Stimulated activated CD8-positive, alpha-beta memory T cell treated with anti-CD3 and anti-CD28 coated beads, Interleukin-2, amount 100 ng/mL, for 48 hours (primary cell): ENCODE results near the gene IFNL2.
"Not testable (repeated sequence)": the region's sequence is repeated elsewhere in the genome, so short reads cannot be mapped to it uniquely, and the experiment has no call there.

Source experiments
- DNase-seq, 2 donors: peaks; one replicate each; pipeline ENCODE4 v3.0.0-alpha.2; 2020; ENCODE audit warnings: low read depth in 2 of 2

The IFNL2 gene

DNA sequence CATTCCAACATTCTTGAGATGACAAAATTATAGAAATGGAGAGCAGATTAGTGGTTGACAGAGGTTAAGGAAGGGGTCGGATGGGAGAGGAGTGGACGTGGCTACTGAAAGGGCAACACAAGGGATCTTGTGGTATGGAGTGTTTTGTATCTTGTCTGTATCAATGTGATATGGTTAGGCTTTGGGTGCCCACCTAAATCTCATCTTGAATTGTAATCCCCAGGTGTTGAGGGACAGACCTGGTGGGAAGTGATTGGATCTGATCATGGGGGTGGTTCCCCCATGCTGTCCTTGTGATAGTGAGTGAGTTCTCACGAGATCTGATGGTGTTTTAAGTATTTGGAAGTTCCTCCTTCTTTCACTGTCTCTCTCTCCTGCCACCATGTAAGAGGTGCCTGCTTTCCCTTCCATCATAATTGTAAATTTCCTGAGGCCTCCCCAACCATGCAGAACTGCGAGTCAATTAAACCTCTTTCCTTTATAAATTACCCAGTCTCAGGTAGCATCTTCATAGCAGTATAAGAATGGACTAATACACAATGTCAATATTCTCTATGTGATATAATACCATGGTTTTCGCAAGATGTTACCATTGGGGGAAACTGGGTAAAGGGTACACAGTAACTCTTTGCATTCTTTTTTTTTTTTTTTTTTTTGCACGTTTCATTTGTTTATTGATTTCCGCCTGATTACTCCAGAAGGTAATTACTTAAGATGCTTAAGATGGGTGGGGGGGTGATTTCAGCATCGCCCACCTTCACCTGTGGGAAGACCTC is 14.6 kb upstream of the IFNL2 start:
- no peak for DNase-seq

DNA sequence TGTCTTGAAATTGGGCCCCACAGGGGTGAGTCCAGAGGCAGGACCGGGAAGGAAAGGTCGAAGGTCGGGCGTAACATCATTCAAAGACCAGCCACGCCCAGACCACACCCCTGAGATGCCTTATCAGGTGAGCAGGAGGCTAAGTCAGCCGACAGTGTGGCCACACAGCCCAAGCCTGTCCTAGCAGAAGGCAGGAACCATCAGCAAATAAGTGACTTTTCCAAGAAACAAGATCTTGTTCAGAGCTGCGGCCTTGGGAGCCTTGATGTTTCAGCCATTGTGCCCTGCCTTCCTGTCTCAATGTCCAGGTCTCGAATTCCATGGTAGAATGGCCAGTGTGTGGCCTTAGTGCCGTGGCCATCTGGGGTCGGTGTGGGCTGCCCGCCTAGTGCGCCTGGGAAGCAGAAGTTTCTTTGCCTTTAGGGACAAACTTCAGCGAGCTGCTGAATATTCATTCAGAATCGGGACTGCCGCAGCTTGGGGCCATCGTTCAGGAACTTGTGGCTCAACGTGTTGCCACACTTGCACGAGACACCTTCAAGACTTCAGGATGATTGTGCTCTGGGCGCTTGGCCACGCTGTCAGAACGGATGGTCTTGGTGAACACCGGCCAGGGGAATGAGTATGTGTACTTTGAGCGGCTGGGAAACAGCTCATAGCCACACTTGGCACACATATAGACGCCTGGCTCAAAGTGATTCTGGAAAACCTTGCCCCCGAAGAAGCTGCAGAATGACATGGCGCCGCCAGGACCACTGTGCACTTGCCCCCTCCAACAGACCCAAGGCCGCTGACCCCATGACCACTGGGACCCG is 13.5 kb upstream of the IFNL2 start:
- no peak for DNase-seq

DNA sequence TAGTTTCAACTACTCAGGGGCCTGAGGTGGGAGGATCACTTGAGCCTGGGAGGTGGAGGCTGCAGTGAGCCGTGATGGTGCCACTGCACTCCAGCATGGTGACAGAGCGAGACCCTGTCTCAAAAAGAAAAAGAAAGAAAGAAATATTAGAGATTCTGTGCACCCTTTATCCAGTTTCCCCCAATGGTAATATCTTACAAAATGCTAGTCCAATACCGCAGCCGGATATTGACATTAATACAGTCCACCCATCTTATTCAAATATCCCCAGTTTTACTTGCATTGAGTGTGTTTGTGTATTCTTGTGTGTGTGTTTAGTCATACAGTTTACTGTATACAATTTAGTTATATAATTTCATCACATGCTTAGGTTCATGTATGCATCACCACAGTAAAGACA is 11.0 kb upstream of the IFNL2 start:
- DNase-seq = no peak

DNA sequence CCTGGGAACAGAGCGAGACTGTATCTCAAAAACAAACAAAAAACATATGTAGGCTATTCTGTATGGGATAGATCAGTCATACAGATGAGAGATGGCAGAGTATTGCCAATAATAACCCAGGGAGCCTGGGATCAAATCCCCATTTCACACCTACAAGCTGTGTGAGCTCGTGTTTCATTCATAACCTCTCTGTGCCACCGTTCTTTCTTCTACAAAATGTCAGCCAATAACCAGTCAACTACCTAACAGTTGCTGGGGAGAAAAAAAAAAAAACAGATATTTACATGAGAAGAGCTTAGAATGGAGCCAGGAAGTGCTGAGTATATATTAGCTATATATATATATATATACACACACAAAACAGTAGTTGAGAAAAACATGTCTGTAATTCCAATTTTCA is 6.5 kb upstream of the IFNL2 start:
- DNase-seq = no peak

DNA sequence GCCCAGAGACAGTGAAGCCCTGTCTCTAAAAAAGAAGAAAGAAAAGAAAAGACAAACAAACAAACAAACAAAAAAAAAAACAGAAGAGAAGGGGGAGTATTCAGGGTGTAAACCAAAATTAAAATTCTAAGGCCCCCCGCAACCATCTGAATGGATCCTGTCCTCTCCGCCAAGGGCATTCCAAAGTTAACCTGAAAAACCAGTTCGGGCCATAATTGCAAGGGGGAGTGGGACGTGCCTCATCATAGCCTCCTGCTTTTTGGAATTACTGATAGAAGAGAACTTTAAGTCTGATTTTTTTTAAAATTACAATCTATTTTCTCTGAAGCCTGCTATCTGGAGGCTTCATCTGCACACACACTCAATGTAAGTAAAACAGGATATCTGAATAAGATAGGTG is 5.7 kb upstream of the IFNL2 start:
- DNase-seq = no peak

DNA sequence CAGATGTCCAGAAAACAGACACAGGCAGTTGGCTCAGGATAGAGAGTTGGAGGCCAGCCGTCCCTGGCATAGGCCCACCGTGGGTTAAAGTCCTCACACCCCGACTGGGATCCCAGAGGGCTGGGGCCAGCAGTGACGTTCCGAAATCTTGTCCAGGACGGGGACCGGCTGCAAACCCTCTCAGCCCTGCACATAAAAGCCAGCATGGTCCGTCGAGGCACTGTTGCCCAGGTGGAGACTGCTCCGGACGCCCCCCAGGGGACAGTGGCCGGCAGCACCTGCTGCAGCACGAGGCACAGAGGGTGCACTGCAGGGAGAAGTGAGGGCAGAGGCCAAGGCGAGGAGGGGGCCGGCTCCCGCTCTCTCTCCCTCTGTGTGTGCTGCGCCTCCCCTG is 4.3 kb upstream of the IFNL2 start:
- no peak for DNase-seq

DNA sequence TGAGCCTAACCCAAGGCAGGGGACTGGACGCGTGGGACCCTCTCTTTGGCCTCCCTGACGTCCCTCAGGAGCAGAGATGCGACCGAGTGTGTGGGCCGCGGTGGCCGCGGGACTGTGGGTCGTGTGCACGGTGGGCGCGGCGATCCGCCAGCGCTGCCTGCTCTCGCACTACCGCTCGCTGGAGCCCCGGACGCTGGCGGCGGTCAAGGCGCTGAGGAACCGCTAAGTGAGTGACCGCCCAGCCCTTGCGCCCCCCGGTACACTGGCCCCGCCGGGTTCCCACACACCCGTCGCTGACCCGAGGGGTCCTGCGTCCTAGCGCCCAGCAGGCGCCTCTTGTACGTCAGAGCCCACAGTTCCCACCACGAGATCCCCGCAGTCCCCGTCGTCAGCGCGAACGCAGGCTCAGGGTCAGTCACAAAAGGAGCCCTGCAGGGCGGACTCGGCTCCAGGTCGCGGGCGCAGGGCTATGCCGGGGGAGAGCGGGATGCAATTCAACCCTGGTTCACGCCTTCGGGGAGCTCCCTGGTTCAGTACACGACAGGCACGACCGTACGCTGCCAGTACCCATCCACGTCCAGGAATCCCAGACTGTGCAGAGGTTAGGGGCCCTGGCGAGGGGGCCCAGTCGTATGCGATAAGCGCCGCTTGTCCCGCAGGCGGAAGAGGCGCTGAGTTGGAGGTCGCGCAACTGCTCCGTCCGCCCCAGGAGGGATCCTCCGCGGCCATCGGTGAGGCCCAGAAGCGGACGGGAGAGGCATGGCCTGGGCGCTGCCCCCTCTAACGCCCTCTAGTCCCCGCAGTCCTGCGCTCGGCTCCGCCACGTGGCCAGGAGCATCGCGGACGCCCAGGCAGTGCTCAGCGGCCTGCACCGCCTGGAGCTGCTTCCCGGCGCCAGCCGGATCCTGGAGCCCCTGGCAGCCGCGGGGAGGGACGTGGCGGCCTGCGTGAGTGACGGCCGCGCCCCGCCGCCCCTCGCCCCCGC is 3.6 kb upstream of the IFNL2 start:
- DNase-seq = no peak

DNA sequence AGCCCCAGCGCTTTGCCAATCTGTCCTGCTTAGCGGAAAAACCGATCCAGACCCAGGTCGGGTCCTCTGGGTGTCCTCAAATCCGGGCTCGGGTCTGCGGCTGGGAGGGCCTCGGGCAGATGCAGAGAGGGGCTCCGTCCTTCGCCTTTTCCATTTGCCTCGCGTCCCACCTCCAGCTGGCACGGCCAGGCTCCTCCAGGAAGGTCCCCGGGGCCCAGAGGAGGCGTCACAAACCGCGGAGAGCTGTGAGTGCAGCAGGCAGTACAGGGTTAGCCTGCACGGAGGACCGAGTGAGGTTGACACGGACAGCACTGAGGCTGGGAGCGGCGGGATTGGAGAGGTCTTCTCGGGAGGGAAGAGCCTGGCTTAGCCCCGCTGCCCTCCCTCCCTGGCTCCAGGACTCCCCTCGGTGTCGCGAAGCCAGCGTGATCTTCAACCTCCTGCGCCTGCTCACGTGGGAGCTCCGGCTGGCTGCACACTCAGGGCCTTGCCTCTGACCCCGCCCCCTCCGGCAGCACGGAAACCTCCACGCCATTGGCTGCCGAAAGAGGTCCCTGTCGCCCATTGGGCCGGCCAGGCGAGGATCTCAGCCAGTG is 2.8 kb upstream of the IFNL2 start:
- DNase-seq = no peak

DNA sequence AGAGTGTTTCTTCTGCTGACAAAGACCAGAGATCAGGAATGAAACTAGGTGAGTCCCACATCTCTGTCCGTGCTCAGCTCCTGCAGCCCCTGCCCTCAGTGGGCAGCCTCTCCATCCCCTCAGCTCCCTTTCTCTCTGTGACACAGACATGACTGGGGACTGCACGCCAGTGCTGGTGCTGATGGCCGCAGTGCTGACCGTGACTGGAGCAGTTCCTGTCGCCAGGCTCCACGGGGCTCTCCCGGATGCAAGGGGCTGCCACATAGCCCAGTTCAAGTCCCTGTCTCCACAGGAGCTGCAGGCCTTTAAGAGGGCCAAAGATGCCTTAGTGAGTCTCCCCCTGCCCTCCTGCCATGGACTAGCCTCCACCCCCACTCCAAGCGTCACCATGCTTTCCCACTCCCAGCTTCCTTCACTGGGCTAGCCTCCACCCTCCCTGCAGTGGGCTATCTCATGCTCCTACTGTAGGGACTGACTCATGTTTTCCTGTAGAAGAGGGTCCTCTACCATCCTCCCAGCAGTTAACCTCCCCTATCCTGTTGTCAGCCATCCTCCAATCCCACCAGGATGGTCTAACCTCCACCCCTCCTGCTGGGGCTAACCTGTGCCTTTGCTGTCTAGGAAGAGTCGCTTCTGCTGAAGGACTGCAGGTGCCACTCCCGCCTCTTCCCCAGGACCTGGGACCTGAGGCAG is 481 bp downstream of the IFNL2 start:
- not testable (repeated sequence) for DNase-seq

DNA sequence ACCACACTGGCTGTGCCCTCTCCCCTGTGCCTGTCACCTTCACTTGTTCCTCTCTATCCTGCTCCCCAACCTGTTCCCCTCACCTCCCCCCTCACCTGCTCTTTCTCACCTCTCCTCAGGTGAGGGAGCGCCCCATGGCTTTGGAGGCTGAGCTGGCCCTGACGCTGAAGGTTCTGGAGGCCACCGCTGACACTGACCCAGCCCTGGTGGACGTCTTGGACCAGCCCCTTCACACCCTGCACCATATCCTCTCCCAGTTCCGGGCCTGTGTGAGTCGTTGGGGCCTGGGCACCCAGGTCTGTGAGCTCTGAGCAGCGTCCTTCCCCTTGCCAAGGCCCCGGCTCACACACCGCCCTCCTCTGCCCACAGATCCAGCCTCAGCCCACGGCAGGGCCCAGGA is 1.2 kb downstream of the IFNL2 start:
- DNase-seq = not testable (repeated sequence)

DNA sequence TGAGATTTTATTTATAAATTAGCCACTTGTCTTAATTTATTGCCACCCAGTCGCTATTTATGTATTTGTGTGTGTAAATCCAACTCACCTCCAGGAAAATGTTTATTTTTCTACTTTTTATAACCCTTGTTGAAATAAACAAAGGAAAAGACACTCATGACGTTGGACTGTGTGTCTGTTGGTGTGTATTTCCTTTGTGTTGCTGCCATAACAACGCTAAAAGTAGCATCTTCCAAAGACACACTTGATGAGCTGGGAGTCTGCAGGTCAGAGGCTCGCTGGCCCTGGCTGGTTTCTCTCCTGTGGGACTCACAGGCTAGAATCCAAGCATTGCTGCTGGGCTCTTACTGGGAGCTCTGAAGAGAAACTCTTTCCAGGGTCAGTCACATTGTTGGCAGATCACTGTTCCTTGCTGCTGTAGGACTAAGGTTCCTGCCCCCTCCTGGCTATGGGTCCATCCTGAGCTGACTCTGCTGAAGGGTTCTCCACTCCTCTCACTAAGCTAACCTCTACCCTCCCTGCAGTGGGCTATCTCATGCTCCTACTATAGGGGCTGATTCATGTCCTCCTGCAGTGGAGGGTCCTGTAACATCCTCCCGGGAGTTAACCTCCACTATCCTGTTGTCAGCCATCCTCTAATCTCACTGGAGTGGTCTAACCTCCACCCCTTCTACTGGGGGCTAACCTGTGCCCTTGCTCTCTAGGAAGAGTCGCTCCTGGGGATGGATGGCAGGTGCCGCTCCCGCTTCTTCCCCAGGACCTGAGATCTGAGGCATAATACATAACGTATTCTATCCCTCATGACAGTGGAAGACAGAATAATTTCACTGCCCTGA is 2.1 kb downstream of the IFNL2 start:
- no peak for DNase-seq

DNA sequence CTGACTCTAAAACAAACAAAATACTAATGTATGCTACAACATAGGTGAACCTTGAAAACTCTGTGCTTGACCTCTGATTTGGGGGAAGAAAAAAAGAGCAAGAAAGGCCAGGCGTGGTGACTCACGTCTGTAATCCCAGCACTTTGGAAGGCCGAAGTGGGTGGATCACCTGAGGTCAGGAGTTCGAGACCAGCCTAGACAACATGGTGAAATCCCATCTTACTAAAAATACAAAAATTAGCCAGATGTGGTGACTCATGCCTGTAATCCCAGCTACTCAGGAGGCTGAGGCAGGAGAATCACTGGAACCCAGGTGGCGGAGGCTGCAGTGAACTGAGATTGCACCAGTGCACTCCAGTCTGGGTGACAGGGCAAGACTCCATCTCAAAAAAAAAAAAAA is 5.7 kb downstream of the IFNL2 start:
- DNase-seq = not testable (repeated sequence)

DNA sequence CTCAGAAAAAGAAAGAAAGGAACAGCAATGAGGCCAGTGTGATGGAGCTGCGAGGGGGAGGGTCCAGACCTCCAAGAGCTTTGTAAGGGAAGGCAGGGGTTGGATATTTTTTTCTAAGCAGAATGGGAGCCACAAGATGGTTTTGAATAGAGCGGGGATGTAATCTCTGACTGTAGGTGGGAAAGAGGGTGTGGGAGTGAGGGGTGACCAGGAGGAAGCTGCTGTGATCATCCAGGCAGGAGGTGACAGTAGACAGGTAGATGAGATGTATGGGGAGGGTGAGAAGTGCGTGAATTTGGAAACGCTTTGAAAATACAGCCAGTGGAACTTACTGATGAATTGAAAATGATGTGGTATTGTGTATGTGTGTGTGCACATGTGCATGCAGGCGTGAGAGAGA is 7.4 kb downstream of the IFNL2 start:
- DNase-seq = no peak

DNA sequence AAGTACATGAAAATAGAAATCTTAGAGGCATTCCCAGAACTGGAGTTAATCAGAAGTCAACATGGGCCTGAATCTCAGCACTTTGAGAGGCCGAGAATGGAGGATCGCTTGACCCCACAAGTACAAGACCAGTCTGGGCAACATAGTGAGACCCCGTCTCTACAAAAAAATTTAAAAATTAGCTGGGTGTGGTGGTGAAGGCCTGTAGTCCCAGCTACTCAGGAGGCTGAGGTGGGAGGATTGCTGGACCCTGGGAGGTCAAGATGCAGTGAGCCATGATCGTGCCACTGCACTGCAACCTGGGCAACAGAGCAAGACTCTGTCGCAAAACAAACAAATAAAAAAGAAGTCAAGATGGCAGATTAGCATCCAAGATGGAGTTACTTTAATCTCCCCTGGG is 8.5 kb downstream of the IFNL2 start:
- DNase-seq = no peak

DNA sequence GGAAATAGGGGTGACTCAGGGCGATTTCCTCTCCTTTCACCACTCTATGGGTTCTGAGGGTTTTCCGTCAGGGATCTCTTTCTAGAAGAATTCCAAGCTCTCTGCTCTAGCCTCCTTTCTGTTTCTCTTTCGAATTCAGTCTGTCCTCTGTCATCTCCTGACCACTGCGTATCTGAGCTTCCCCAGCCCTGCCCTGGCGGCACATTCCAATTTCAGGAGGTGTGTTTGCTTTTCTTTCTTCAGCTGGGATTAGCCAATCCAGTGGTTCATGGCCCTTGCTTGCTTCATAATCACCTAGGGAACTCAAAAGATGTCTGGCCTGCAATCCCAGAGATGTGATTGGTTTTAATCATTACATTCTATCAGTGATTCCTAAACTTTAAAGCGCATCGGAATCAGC is 9.4 kb downstream of the IFNL2 start:
- DNase-seq = no peak

DNA sequence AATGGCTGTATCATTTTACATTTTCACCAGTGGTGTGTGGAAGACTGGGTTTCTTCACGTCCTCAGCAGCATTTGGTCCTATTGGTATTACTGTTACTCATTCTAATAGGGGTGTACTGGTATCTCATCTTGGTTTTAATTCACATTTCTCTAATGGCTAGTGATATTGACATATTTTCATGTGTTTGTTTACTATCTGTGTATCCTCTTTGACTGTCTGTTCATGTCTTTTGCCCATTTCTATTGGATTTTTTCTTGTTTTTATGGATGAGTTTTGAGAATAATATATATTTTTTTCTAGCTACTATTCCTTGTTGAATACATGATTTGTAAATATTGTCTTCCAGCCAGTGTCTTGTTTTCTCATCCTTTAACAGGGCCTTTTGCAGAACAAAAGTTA is 13.8 kb downstream of the IFNL2 start:
- no peak for DNase-seq

DNA sequence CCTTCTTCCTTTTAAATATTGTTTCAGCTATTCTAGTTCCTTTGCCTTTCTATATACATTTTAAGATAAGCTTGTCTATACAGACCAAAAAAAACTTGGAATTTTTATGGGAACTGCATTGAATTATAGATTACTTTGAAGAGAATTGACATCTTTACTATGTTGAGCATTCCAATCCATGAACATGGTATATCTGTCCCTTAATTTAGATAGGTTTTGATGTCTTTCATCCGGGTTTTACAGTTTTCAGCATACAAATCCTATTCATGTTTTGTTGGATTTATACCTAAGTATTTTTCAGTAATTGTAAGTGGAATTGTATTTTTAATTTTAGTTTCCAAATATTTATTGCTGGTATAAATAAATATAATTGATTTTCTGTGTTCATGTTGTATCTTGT is 15.8 kb downstream of the IFNL2 start:
- DNase-seq = no peak

DNA sequence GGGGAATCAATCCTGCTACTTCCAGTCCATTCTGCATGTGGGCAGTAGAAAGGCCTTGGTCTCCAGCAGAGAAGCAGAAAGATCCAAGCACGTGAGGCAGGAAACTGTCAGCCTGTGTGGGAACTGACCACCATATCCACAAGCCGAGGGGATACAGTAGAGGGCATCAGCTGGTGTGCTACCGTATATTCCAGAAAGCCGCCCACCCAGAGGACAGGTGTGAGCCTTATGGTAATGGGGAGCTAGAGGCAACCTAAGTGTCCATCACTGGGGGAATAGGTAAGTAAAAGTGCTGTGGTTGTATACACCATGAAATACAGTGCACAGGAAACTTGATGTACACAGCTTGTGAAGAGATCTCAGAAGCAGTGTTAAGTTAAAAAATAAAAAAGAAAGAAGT is 25.2 kb downstream of the IFNL2 start:
- DNase-seq = no peak

DNA sequence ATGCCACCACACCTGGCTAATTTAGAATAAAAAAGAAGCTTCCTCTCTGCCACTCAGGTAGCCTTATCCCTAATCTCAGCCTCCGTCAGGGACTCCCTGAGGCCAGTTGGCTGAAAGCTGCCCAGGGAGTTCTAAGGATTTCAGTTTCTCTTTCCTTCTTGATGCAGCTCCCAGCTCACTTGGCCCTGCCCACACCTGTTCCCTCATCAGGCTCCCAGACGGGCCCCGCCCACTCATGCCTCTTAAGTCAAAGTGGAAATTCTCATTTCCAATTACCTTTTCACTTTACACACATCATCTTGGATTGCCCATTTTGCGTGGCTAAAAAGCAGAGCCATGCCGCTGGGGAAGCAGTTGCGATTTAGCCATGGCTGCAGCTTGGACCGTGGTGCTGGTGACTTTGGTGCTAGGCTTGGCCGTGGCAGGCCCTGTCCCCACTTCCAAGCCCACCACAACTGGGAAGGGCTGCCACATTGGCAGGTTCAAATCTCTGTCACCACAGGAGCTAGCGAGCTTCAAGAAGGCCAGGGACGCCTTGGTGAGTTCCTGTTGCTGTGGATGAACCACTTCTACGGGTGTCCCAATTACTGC is 28.0 kb downstream of the IFNL2 start, which contains the start of gene IFNL1:
Gene IFNL1 (plus strand): TSS at position 353 of the 591 bp plus-strand sequence. CDS start 15 bp downstream, at position 368.
- no peak for DNase-seq

DNA sequence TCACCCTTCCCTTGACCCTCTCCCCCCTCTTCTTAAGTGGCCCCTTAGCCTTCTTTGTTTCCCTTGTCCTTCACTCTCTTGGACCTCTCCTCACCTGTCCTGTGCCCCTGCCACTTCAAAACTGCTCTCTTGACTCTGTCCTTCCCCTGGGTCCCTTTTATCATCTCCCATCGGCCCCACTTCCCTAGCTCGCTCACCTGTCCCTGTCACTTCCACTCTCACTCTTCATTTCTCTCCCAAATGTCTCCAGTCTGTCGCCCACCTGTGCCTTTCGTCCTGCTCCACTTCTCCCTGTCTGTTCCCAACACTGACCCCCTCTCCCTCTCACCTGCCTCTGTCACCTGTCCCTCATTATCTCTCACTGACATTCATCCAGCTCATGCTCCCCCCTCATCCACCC is 28.7 kb downstream of the IFNL2 start:
- no peak for DNase-seq
